GM18867 (cell line): ENCODE results near the gene RBM15B.
"Not testable (repeated sequence)": the region's sequence is repeated elsewhere in the genome, so short reads cannot be mapped to it uniquely, and the experiment has no call there.

Experiments
- ATAC-seq: cut with Tn5 transposase; IDR thresholded peaks from one replicate; pipeline ENCODE4 v1.9.1; 2021; ENCODE audit warnings: mild to moderate bottlenecking, moderate library complexity; ENCODE audit not compliant: unreplicated experiment

The RBM15B gene

GRCh38 chr3:51391075-51391565 lies at the start of gene RBM15B:
Gene RBM15B, plus strand, starts transcription at chr3:51391285. Its CDS starts 115 bp downstream, at chr3:51391400.
- ATAC-seq: peak; percentile 89

- ATAC-seq: no peak
Measured at GRCh38 chr3:51343918-51344687, 47.0 kb upstream of the RBM15B start.

GRCh38 chr3:51350751-51351150 lies 40.3 kb upstream of the RBM15B start:
- no peak for ATAC-seq

GRCh38 chr3:51353131-51353530 lies 38.0 kb upstream of the RBM15B start:
- no peak for ATAC-seq

GRCh38 chr3:51353691-51354090 lies 37.4 kb upstream of the RBM15B start:
- no peak for ATAC-seq

GRCh38 chr3:51354172-51354571 lies 36.9 kb upstream of the RBM15B start:
- ATAC-seq: no peak

GRCh38 chr3:51354731-51355615 lies 36.1 kb upstream of the RBM15B start:
- ATAC-seq: no peak

GRCh38 chr3:51355891-51356578 lies 35.0 kb upstream of the RBM15B start:
- no peak for ATAC-seq

- ATAC-seq: no peak
Measured at GRCh38 chr3:51357856-51358255, 33.2 kb upstream of the RBM15B start.

GRCh38 chr3:51358981-51359380 lies 32.1 kb upstream of the RBM15B start:
- no peak for ATAC-seq

- no peak for ATAC-seq
Measured at GRCh38 chr3:51360806-51361205, 30.3 kb upstream of the RBM15B start.

GRCh38 chr3:51361746-51362145 lies 29.3 kb upstream of the RBM15B start:
- no peak for ATAC-seq

- ATAC-seq: no peak
Measured at GRCh38 chr3:51362476-51362875, 28.6 kb upstream of the RBM15B start.

- ATAC-seq: not testable (repeated sequence)
Measured at GRCh38 chr3:51368276-51368675, 22.8 kb upstream of the RBM15B start.

GRCh38 chr3:51371943-51372557 lies 19.0 kb upstream of the RBM15B start:
- no peak for ATAC-seq

- ATAC-seq: no peak
Measured at GRCh38 chr3:51373658-51374421, 17.2 kb upstream of the RBM15B start.

- ATAC-seq: no peak
Measured at GRCh38 chr3:51374456-51374855, 16.6 kb upstream of the RBM15B start.

GRCh38 chr3:51375136-51375535 lies 15.9 kb upstream of the RBM15B start:
- ATAC-seq: no peak

GRCh38 chr3:51375571-51375970 lies 15.5 kb upstream of the RBM15B start:
- ATAC-seq: no peak

- no peak for ATAC-seq
Measured at GRCh38 chr3:51378065-51378464, 13.0 kb upstream of the RBM15B start.
